Measurements from ENCODE around the gene SERP2. TPM values are rescaled to one million over a fixed set of nuclear protein-coding genes. Genes with fewer than 3 reads are reported as not detected.

Gene SERP2
- total and polyA plus RNA-seq, 8 donors: 1.0 to 255 (median 9.3) TPM; not detected in 1

GRCh38 chr13:44394658-44395057 is 21.0 kb downstream of the SERP2 start:
- H3K9me3 ChIP-seq: no peaks in the 10 kb centered on the region
- no peak for TF ChIP-seq POLR2AphosphoS5 (IDR thresholded peaks at IDR 0.05)
- TF ChIP-seq, protein P1, sequence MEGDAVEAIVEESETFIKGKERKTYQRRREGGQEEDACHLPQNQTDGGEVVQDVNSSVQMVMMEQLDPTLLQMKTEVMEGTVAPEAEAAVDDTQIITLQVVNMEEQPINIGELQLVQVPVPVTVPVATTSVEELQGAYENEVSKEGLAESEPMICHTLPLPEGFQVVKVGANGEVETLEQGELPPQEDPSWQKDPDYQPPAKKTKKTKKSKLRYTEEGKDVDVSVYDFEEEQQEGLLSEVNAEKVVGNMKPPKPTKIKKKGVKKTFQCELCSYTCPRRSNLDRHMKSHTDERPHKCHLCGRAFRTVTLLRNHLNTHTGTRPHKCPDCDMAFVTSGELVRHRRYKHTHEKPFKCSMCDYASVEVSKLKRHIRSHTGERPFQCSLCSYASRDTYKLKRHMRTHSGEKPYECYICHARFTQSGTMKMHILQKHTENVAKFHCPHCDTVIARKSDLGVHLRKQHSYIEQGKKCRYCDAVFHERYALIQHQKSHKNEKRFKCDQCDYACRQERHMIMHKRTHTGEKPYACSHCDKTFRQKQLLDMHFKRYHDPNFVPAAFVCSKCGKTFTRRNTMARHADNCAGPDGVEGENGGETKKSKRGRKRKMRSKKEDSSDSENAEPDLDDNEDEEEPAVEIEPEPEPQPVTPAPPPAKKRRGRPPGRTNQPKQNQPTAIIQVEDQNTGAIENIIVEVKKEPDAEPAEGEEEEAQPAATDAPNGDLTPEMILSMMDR (IDR thresholded peaks at IDR 0.05): no peak
- TF ChIP-seq POLR2A (IDR thresholded peaks at IDR 0.05): no peak
- TF ChIP-seq EP300 (IDR thresholded peaks at IDR 0.05): no peak
- peaks cover 0 to 11% (median 0%) of the 10 kb centered on the region in 4 donors for H3K36me3 ChIP-seq
- H3K27me3 ChIP-seq: no peaks in the 10 kb centered on the region
- no peak overlapping the region for H3K4me3 ChIP-seq
- intact Hi-C loops (cut with DNase I; ENCODE audit: low total_unique reads): no loop called here
- no peak for DNase-seq
- peaks cover 5 to 32% (median 19%) of the 10 kb centered on the region in 4 donors for H3K4me1 ChIP-seq
- no peak overlapping the region for H3K27ac ChIP-seq

DNA sequence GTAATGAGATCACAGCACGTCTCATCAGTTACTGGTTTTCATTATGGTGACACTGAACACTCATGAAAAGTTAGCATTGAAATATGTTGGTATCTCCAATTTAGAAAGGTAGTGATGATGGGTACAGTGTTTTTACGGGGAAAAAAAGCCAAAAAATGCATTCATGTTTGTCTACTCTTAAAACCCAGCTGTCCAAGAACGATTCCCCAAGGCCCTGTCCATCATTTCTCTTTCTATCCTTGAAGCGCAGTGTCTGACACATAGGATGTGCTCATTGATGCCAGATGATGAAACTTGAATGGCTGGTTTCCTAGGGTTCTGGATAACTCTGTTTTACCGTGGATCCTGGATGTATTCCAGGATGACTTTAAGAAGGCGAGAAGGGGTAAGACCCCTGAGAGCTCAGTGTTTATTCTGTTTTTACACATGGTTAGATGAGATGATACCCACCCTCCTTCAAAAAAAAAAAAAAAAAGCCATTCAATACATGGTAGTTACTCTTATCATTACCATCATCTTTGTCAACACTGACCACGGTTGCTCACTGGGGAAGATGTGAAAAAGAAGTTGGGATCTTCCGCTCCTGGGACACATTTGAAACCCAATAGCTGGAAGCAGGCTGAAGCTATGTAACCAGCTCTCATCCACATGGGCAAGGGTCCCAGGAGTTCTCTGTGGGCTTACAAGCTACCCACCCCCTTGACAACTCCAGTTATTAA is 22.5 kb downstream of the SERP2 start:
- Histone ChIP-seq H3K9me3 (no peaks in the 10 kb centered on the region), H3K27ac (peak overlapping the region in 4 of 5 donors; percentile 41 to 80 (median 74)), H3K27me3 (no peaks in the 10 kb centered on the region), H3K36me3 (peaks cover 0 to 4% (median 0%) of the 10 kb centered on the region in 4 donors), H3K4me3 (no peak overlapping the region), H3K4me1 (peaks cover 5 to 32% (median 19%) of the 10 kb centered on the region in 4 donors)
- no peak for DNase-seq
- intact Hi-C loops (cut with DNase I; ENCODE audit: low total_unique reads): no loop called here
- TF ChIP-seq EP300 (IDR thresholded peaks at IDR 0.05) (no peak), POLR2AphosphoS5 (IDR thresholded peaks at IDR 0.05) (no peak), POLR2A (IDR thresholded peaks at IDR 0.05) (no peak)
- TF ChIP-seq, protein P1 (IDR thresholded peaks at IDR 0.05): no peak
- 71 to 86% (median 79%) methylated on average over 8 of the region's 8 CpGs for WGBS, 5 donors

DNA sequence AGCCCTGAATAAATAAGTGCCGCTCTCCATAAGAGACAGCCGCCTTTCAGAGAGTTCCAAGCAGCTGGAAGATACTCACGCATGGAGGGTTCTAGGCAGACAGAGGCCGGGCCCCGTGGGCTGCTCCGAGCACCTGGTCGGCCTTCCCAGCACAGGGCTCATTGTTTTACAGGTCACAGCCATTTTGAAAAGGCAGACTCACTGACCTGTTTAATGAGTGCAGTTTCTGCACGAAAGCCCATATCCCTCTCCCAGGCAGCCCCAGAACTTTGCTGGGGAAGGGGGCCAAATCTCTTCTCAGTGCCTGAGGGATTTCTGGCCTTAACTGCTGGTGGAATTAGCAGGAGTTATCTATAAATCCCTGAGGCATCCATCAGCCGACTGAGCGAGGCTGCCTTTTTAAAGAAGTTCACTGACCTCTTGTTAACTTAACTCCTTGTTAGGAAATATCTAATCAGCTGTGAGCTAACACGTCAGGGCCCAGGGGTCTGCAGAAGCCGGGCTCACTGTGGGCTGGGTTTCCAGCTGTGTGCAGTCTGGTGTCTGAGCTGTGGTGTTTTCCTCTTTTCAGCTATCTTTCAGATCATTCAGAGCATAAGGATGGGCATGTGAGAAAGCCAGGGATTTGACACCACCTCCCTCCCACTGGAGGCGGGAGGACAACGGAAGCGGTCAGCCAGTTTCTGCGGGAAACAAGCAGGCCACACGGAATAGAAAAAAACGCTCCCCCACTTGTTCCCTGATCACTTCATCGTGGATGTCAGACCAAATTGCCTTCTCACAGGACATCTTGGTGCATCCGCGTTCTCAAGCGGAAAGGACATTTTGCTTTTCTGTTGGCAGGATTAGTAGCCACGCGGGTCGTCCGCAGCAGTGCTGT is 23.3 kb downstream of the SERP2 start:
- no peaks in the 10 kb centered on the region for H3K27me3 ChIP-seq
- peaks cover 5 to 36% (median 19%) of the 10 kb centered on the region in 4 donors for H3K4me1 ChIP-seq
- 63 to 69% (median 66%) methylated on average over 24 to 26 of the region's 26 CpGs for WGBS, 5 donors
- H3K36me3 ChIP-seq: no peaks in the 10 kb centered on the region
- peak overlapping the region; percentile 38 to 80 (median 70) for H3K27ac ChIP-seq
- peak in 1 of 2 donors; percentile 76 for DNase-seq
- H3K9me3 ChIP-seq: no peaks in the 10 kb centered on the region
- H3K4me3 ChIP-seq: no peak overlapping the region
- TF ChIP-seq EP300 (IDR thresholded peaks at IDR 0.05) (no peak), POLR2AphosphoS5 (IDR thresholded peaks at IDR 0.05) (no peak), POLR2A (IDR thresholded peaks at IDR 0.05) (no peak)
- TF ChIP-seq, protein P1 (IDR thresholded peaks at IDR 0.05): no peak
- intact Hi-C loops (cut with DNase I; ENCODE audit: low total_unique reads): no loop called here

DNA sequence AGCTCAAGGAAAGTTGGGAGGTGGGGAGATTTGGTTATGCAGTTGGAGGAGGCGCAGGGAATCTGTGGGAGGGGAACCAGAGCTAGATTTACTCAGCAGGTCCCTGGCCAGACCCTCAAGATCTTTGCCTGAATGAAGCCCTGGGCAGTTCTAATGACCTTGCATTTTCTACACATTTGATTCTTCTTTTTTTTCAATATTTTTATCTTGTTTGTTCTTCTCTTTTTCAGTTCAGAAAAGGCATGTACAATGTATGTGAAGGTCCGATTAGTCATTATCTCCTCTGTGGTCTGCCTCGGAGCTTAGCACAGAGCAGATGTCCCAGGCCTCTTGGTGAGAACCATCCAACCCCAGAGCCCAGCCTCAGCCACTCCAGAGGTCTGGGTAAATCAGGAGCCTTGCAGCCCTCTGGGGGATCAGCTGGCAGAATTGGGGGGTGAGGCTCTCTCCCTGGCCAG is 24.2 kb downstream of the SERP2 start:
- 55 to 76% (median 65%) methylated on average over 3 of the region's 3 CpGs for WGBS, 5 donors
- DNase-seq: no peak

More for the DNA sequence above, 24.2 kb downstream of the SERP2 start:
- Histone ChIP-seq H3K27ac (peak overlapping the region in 4 of 5 donors; percentile 41 to 80 (median 74)), H3K27me3 (no peaks in the 10 kb centered on the region), H3K4me1 (peaks cover 5 to 42% (median 24%) of the 10 kb centered on the region in 4 donors), H3K9me3 (no peaks in the 10 kb centered on the region), H3K36me3 (no peaks in the 10 kb centered on the region), H3K4me3 (no peak overlapping the region)
- intact Hi-C loops (cut with DNase I; ENCODE audit: low total_unique reads): no loop called here
- no peak for TF ChIP-seq EP300 (IDR thresholded peaks at IDR 0.05)
- TF ChIP-seq POLR2AphosphoS5 (IDR thresholded peaks at IDR 0.05): no peak
- no peak for TF ChIP-seq POLR2A (IDR thresholded peaks at IDR 0.05)
- TF ChIP-seq, protein P1 (IDR thresholded peaks at IDR 0.05): no peak
